ENCODE results near the gene PLXDC1. TPM values are rescaled to one million over a fixed set of nuclear protein-coding genes. Genes with fewer than 3 reads are reported as not detected.

PLXDC1 gene
- total RNA-seq (2014; rRNA removed; shearing (Covaris generic)), result under 0.01 and 0.05 TPM in 2 replicates

DNA sequence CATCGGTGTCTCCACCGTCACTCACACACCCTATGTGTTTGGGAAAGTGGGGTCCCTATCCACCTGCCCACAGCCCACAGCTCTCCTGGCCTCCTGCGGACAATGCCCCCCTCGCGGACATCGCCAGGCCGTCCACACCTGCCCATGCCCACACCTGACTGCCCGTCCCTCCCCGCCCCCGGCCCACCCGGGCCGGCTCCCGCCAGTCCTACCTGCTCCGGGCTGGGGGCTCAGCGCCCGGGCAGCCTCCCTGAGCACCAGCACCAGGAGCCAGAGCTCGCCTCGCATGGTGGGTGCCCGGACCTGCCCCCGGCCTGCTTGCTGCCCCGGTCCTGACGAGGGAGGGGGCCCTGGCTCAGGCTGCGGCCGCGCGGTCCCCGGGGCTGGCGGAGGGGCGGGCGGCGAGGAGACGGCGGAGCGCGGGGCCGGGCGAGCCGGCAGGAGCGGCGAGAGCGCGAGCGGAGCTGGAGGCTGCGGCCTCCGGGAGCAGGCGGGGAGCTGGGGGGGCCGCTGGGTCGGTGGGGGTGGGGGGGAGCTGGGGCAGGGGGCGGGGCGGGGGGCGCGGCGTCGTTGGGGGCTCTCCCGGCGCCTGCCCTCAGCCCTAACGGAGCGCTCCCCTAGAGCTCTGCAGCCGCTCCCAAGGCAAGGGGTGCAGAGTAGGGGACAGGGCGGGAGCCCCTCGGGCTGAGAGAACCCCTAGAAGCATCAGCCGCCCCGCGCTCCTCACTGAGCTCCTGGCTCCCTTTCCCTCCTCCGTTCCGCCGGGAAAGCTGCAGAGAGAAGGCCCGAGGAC, at the start of gene PLXDC1:
Gene PLXDC1, minus strand, starts transcription at position 488 of the 793 bp plus-strand sequence. Its CDS starts 200 bp downstream, at position 288.

DNA sequence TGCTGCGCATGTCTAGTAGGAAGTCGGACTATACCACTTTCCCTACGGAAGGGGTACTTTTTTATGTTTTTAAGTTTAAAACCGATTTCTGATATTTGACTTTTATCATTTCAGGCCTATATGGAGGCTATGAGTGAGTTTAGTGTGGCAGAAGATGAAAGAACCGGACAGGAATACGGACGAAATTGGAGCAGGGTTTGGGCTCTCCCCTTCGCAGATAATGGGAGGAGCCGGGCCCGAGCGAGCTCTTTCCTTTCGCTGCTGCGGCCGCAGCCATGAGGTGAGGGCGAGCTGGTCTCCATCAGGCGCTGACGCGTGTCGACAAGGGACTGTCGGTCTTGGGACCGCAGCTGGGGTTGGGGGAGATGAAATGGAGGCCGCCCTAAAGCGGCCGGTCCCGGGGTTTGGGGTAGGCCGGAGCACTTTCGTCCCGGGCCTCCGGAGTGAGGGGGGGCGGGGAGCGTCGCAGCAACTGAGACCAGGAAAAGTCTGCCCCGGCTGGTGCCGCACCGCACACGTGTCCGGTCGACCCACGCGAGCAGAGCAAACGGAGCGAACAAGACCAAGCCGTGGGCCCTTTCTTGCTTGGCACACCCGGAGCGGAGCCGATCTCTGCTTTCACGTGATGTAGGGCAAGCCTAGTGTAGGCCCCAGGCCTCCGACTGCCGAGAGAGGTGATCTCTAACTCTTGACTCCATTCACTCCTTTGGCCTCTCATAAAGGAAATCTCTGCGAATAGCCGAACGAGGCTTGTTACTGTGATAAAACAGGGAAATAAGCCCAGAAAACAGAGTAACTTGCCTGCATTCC, 48.8 kb upstream of the PLXDC1 start, which contains the start of gene RPL19:
Gene RPL19, plus strand, starts transcription at position 214 of the 810 bp plus-strand sequence. Its CDS starts 62 bp downstream, at position 276.

DNA sequence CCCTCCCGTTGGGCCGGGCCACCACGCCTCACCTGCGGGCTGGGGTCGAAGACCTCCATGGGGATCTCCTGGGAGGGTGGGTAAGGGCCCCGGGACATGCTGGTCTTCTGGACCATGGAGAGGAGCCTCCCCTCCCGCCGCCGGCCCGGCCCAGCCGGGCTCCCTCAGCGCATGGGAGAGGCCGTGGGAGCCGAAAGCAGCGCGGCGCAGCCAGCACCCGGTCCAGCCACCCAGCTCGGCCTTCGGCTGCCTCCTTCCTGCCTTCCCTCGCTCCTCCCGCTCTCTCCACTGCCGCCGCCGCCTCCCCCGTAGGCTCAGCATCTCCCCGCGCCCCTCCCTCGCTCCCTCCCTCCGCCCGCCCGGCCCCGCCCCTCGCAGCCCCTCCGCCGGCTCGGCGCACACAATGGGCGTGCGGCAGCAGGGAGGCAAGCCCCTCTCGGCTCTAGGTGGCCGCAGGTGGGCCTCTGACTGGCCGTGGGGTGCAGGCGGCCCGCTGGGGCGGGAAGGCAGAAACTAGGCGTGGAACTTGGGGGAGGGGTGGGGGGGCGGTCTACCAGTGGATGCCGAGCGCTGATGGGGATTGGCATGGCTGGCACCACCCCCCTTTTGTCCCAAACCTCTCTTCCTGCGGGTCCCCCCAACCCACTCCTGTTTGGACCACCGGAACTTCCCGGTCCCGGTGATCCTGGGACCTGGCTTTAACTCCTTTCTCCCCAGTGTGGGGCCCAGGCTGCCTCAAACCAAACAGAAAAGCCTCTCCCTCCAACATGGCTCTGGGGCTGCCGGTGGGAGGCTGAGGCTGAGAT, 46.1 kb upstream of the PLXDC1 start, which contains the start of gene CACNB1:
Gene CACNB1, minus strand, starts transcription at position 290 of the 806 bp plus-strand sequence. Its CDS starts 174 bp downstream, at position 116.

DNA sequence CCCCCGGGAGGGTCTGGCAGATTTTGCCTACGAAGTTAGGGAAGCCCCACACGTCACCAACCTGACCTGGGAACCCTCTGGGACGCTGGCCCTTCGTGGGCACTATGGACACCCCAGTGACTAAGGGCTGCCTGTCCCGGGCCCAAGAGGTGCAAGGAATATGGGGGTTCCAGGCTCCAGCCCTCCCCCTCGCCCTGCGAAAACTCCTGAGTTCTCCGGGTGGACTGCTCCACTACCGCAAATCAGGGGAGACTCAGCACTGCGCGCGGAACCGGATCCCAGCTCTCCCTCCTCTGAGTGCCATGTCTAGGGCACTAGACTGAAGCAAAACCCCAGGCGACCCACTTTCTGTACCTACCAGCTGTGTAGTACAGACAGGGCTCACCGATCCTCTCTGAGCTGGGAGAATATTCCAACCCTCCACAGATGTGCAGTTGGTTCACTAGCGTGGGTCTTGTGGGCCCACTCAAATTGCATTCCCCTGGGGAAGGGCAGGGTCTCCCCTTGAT, 14.5 kb upstream of the PLXDC1 start, which contains the start of gene ARL5C:
Gene ARL5C, minus strand, starts transcription at position 321 of the 509 bp plus-strand sequence. CDS start 401 bp downstream, outside the sequence.

Small RNA genes within 50 kb of the gene (small RNA-seq; reads per million reads assigned to genes)
- not detected for gene AC091178.1

Other genes starting within 250 kb of the PLXDC1 start
- not detected in 2 replicates for gene FBXO47, start 184.2 kb downstream of the PLXDC1 start, total RNA-seq (2014; rRNA removed; shearing (Covaris generic))
- gene ARL5C, start 14.5 kb upstream of the PLXDC1 start, total RNA-seq (2014; rRNA removed; shearing (Covaris generic)), result not detected in 2 replicates
- gene CACNB1, start 46.0 kb upstream of the PLXDC1 start, total RNA-seq (2014; rRNA removed; shearing (Covaris generic)), result 4.0 and 4.7 TPM in 2 replicates
- 4,653 and 5,084 TPM in 2 replicates for gene RPL19, start 48.6 kb upstream of the PLXDC1 start, total RNA-seq (2014; rRNA removed; shearing (Covaris generic))
- gene STAC2, start 74.3 kb upstream of the PLXDC1 start, total RNA-seq (2014; rRNA removed; shearing (Covaris generic)), result 0.21 TPM in 1 of 2 replicates, not detected in the other
- gene FBXL20, start 250.0 kb upstream of the PLXDC1 start, total RNA-seq (2014; rRNA removed; shearing (Covaris generic)), result 8.2 and 13.2 TPM in 2 replicates

Measured in A375 (cell line).